DND-41 (cell line): ENCODE measurements around the gene MIOS.

ENCODE experiments used
- EZH2 ChIP-seq: IDR thresholded peaks from 3 replicates; pipeline ENCODE4 v1.6.1; 2012; ENCODE audit warnings: borderline replicate concordance, low read depth, mild to moderate bottlenecking, moderate library complexity, low read length, inconsistent platforms; ENCODE audit not compliant: severe bottlenecking
- TF ChIP-seq, protein P1 (sequence below): IDR thresholded peaks from 2 replicates; pipeline ENCODE4 v1.5.1; 2012; ENCODE audit warnings: borderline replicate concordance, low read length, moderate library complexity, mild to moderate bottlenecking; ENCODE audit not compliant: poor library complexity, severe bottlenecking; ENCODE audit errors: extremely low read depth

DNA sequence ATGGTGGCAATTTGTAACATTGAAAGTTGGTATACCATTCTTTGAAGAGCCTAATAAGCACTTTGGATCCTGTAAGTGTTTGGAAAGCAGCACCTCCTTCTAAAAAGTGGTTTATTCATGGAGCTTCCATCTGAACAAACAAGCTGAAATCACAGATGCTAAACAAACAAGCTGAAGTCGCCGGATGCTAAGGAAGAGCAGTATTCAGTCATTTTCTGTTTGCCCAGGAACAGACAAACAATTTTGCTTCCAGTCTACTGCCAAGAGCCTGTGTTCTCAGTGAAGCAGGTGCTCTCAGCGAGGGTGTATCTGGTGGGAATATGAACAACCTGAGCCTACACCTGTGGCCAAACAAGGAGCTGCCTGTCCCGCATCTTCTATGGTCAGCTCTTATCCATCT is 37.4 kb upstream of the MIOS start:
- TF ChIP-seq, protein P1, sequence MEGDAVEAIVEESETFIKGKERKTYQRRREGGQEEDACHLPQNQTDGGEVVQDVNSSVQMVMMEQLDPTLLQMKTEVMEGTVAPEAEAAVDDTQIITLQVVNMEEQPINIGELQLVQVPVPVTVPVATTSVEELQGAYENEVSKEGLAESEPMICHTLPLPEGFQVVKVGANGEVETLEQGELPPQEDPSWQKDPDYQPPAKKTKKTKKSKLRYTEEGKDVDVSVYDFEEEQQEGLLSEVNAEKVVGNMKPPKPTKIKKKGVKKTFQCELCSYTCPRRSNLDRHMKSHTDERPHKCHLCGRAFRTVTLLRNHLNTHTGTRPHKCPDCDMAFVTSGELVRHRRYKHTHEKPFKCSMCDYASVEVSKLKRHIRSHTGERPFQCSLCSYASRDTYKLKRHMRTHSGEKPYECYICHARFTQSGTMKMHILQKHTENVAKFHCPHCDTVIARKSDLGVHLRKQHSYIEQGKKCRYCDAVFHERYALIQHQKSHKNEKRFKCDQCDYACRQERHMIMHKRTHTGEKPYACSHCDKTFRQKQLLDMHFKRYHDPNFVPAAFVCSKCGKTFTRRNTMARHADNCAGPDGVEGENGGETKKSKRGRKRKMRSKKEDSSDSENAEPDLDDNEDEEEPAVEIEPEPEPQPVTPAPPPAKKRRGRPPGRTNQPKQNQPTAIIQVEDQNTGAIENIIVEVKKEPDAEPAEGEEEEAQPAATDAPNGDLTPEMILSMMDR: no peak
- no peak for TF ChIP-seq EZH2
